HuH-7 (cell line): Measurements from ENCODE around the gene TTBK2.
"Not testable (repeated sequence)": the region's sequence is repeated elsewhere in the genome, so short reads cannot be mapped to it uniquely, and the experiment has no call there.

ENCODE experiments used
- DNase-seq: peaks from one replicate; pipeline ENCODE4 v3.0.0; 2011; ENCODE audit warnings: low spot score

TTBK2 gene

GRCh38 chr15:42908538-42908937, 12.0 kb downstream of the TTBK2 start:
- DNase-seq = no peak

DNA sequence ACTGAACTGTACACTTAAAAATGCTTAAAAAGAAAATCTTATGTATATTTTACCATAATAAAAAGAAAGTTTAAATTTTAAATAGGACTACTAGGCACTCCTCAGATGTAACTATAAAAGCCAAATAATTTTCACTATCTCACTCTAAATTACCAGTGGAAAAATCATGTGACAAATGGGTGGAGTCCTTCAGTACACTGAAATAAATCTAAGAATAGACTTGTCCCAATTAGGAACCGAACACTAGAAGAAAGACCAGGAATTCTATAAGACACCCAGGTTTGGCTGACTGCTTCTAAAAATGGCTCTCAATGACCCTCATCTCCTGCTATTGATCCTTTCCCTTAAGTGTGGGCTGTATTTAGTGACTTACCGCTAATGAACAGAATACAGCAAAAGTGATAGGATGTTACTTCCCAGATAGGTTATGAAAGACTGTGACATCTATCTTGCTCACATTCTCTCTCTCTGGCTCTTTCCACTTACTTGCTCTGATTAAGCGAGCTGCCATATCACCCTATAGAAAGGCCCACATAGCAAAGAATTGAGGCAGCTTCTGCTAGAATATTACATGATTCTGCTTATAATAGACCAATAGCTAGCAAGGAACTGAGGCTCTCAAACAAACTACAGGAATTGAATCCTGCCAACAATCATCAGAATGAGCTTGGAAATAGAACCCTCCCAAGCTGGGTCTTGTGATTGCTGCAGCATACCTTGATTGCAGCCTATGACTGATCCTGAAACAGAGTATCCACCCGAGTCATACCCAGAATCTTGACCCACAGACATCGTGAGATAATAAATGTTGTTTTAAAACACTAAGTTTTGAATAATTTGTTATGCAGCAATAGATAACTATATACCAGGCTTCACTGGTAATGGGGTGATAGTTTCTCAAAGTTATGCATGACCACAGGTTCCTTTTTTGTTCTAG, 16.9 kb downstream of the TTBK2 start:
- no peak for DNase-seq

GRCh38 chr15:42893911-42894310, 26.7 kb downstream of the TTBK2 start:
- not testable (repeated sequence) for DNase-seq

GRCh38 chr15:42891569-42891968, 29.0 kb downstream of the TTBK2 start:
- DNase-seq = no peak

DNA sequence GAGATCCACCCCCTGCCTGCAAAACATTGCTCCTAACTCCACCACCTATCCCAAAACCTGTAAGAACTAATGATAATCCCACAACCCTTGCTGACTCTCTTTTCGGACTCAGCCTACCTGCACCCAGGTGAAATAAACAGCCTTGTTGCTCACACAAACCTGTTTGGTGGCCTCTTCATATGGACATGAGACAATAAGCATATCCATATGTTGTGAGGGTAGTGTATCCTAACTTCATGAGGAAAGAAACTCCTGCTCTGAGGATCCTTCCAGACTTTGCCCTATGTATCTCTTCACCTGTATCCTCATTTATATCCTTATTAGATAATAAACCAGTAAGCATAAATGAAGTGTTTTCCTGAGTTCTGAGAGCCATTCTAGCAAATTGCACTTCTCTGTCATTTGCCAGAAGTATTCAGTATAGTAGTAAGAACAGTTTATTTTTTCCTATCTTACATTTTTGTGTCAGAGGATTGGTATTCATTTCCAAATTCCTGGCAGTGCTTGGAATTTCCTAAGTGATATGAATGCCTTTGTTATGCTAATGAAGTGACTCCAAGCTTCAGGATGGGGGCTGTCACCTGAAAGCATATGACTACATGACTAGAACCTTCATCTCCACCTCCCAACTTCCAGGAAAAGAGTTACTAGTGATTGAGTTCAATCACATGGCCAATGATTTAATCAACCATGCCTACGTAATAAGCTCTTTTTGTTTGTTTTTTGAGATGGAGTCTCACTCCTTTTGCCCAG, 30.2 kb downstream of the TTBK2 start:
- DNase-seq = no peak

- DNase-seq = not testable (repeated sequence)
Measured at GRCh38 chr15:42887384-42887783, 33.2 kb downstream of the TTBK2 start.

GRCh38 chr15:42880121-42880520, 40.5 kb downstream of the TTBK2 start:
- no peak for DNase-seq

GRCh38 chr15:42879443-42879842, 41.1 kb downstream of the TTBK2 start:
- no peak for DNase-seq

DNA sequence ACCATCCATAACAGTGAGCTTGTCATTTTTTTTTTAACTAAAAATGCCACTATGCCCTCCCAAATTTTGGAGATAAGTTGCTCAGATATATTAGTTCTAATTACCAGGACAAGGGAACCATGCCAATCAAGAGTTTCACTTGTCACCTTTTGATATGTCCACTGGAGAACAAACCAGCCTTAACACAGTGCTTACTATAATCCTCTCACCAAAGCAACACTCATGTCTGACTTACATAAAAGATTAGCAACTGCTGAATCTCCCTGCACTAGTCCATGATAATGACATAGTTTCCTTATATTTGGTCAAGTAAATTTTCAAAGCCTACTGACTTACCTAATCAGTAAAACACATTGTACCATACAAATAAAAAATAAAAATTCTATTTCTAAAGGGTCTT, 44.4 kb downstream of the TTBK2 start:
- no peak for DNase-seq

GRCh38 chr15:42868683-42869082, 51.9 kb downstream of the TTBK2 start:
- DNase-seq = no peak

DNA sequence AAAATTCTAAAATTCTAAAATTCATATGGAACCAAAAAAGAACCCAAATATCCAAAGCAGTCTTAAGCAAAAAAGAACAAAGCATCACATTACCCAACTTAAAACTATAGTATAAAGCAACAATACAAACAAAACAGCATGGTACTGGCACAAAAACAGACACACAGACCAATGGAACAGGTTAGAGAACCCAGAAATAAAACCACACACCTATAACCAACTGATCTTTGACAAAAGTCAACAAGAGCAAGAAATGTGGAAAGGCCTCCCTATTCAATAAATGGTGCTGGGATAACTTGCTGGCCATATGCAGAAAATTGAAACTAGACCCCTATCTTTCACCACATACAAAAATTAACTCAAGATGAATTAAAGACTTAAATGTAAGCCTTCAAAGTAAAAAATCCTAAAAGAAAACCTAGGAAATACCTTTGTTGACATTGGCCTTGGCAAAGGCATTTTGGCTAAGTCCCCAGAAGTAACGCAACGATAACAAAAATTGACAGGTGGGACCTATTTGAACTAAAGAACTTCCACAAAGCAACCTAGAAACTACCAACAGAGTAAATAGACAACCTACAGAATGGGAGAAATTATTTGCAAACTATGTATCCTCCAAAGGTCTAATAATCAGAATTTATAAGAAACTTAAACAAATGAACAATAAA, 56.9 kb downstream of the TTBK2 start:
- no peak for DNase-seq

DNA sequence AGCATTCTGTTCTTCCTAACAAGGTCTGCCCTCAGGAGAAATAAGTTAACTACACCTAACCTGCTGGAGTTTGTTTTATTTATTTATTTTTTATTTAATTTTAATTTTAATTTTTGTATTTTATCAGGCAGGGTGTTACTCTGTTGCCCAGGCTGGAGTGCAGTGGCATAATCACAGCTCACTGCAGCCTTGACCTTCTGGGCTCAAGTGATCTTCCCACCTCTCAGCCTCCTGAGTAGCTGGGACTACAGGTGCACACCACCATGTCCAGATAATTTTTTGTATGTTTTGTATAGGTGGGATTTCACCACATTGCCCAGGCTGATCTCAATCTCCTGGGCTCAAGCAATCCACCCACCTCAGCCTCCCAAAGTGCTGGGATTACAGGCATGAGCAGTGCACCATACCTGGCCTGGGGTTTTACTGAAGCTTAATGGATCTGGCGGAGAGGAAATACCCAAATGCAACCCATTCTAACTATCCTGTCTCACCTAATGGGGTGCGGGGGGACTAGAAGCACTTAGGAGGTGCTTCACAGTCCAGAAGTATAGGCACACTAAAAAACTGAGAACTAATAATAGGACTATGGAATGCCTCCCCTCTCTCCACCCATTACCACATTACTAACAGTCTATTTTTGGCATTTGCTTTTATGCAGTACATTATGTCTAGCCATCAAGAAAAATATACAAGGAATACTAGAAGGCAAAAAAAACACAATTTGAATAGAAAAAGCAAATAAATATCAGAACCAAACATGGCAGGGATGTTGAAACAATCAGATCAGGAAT, 61.4 kb downstream of the TTBK2 start:
- DNase-seq = no peak

DNA sequence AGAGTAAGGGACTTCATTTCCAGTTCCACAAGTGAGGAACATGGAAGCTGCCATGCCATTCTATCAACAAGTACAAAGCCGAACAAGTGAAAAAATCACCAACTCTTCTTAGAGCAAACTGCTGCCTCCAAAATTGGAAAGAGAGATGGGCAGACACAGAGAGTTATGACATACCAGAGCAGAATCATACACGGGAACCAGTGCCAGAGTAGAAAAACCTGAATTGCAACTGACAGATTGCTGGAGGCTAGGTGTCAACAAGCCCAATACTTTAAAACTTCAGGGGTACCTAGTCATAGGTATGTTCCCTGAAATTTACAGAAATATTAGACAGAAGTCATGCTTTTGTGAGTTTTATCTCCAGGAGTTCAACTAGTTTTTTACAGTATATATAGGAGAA, 62.0 kb downstream of the TTBK2 start:
- no peak for DNase-seq

DNA sequence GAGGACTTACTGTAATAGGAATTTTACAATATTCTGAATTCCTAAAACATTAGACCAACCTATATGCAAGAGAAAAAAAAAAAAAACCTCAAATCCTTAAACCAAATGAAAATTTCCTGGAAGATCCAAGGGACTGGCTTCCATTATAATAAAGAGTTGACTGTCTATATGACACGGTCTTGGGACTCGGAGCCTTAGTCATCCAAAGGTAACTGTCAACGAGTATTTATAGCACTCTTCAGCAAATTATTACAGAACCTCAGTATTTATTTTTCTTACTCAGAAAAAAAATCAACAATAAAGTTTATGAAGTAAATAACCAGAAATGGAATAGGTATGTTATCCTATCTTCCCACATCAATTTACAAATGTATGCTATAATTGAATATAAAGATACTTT, 66.0 kb downstream of the TTBK2 start:
- no peak for DNase-seq

GRCh38 chr15:42849836-42850235, 70.7 kb downstream of the TTBK2 start:
- no peak for DNase-seq

- no peak for DNase-seq
Measured at GRCh38 chr15:42848846-42849245, 71.7 kb downstream of the TTBK2 start.

DNA sequence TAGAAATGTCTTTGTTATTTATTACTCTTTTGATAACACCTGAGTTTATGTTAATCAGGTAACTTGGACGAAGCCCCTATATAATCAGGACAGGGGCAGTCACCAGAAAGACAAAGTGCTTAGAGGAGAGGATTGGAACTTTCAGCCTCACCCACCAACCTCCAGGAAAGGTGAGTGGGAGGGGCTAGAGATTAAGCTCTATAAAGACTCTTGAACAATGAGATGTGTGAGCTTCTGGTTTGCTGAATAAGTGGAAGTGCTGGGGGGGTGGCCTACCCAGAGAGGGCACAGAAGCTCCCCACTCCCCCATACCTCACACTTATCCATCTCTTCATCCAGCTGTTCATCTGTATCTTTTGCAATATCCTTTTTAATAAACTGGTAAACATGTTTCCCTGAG, 73.9 kb downstream of the TTBK2 start:
- no peak for DNase-seq

GRCh38 chr15:42845581-42845980, 75.0 kb downstream of the TTBK2 start:
- no peak for DNase-seq

DNA sequence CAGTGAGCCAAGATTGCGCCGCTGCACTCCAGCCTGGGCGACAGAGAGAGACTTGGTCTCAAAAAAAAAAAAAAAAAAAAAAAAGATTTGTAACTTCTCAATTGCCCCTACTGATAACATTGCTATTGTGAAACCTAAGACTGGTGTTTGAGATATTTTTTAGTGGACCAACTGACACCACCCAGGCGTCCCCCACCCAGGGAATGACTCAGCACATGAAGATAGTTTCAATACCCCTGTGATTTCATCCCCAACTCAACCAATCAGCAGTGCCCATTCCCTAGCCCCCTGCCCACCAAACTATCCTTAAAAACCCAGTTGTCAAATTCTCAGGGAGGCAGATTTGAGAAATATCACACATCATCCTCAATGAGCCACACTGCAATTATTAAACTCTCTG, 76.9 kb downstream of the TTBK2 start:
- DNase-seq = no peak

DNA sequence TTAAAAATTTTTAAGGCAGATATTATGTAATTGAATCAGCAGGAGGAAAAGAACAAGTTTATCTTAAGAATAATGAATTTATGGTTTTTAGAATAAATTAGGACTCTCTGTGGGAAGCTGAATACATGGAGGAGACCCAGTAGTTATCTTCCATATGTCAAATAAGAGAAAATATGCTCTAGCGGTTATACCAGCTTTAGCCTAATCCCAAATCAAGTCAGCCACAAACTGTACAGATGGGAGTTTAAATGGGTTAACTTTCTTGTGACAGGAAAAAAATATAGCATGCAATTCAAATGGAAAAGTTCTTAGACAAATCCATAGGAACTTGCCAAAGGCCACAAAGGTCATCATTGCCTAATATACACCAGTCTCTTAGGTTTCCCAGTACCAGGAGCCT, 84.3 kb downstream of the TTBK2 start:
- no peak for DNase-seq

GRCh38 chr15:42832576-42832975, 88.0 kb downstream of the TTBK2 start:
- DNase-seq = no peak
